GM21367 (cell line): ENCODE data around the gene DHRS13.
"Not testable (repeated sequence)": the region's sequence is repeated elsewhere in the genome, so short reads cannot be mapped to it uniquely, and the experiment has no call there.

ENCODE experiments used
- ATAC-seq: cut with Tn5 transposase; IDR thresholded peaks from one replicate; pipeline ENCODE4 v1.9.1; 2021; ENCODE audit not compliant: unreplicated experiment

Gene DHRS13

GRCh38 chr17:28887871-28888471 is 14.9 kb downstream of the DHRS13 start:
- ATAC-seq, result no peak

- no peak for ATAC-seq
Observed at GRCh38 chr17:28885951-28886350, 16.9 kb downstream of the DHRS13 start.

GRCh38 chr17:28885363-28885762 is 17.5 kb downstream of the DHRS13 start:
- ATAC-seq, result no peak

GRCh38 chr17:28883967-28884702 is 18.7 kb downstream of the DHRS13 start:
- ATAC-seq, result no peak

- ATAC-seq, result no peak
Observed at GRCh38 chr17:28882154-28882895, 20.6 kb downstream of the DHRS13 start.

- no peak for ATAC-seq
Observed at GRCh38 chr17:28881533-28882056, 21.3 kb downstream of the DHRS13 start.

- ATAC-seq, result no peak
Observed at GRCh38 chr17:28880572-28880945, 22.3 kb downstream of the DHRS13 start.

- no peak for ATAC-seq
Observed at GRCh38 chr17:28879886-28880571, 22.9 kb downstream of the DHRS13 start.

- no peak for ATAC-seq
Observed at GRCh38 chr17:28878981-28879380, 23.9 kb downstream of the DHRS13 start.

GRCh38 chr17:28878158-28878910 is 24.5 kb downstream of the DHRS13 start:
- no peak for ATAC-seq

GRCh38 chr17:28877150-28877711 is 25.6 kb downstream of the DHRS13 start:
- not testable (repeated sequence) for ATAC-seq

GRCh38 chr17:28875848-28876550 is 26.9 kb downstream of the DHRS13 start:
- no peak for ATAC-seq

GRCh38 chr17:28874750-28875149 is 28.1 kb downstream of the DHRS13 start:
- ATAC-seq, result no peak

GRCh38 chr17:28873839-28874238 is 29.0 kb downstream of the DHRS13 start:
- ATAC-seq, result no peak

- ATAC-seq, result peak; percentile 75
Observed at GRCh38 chr17:28871056-28871579, 31.8 kb downstream of the DHRS13 start.

GRCh38 chr17:28867276-28867675 is 35.6 kb downstream of the DHRS13 start:
- no peak for ATAC-seq

GRCh38 chr17:28865946-28866752 is 36.7 kb downstream of the DHRS13 start:
- ATAC-seq, result no peak
